ENCODE results near the gene NRXN3. TPM values are rescaled to one million over a fixed set of nuclear protein-coding genes. Genes with fewer than 3 reads are reported as not detected.

NRXN3 gene
- total and polyA plus RNA-seq, 2 experiments from 2014 or later, result 1.0 to 1.8 TPM

GRCh38 chr14:78228702-78229327 lies 58.6 kb downstream of the NRXN3 start (continued):
- no peak for TF ChIP-seq ZNF462 (CRISPR knock-in tag; IDR thresholded peaks at IDR 0.05)
- TF ChIP-seq POLR2AphosphoS5 (IDR thresholded peaks at IDR 0.05; ENCODE audit: low read depth), result no peak
- no peak for TF ChIP-seq REST (IDR thresholded peaks at IDR 0.05; ENCODE audit: unreplicated experiment)

GRCh38 chr14:78232231-78233000 lies 62.2 kb downstream of the NRXN3 start:
- Mint-ChIP-seq H3K9me3 (no peaks in the 10 kb centered on the region), H3K27me3 (ENCODE audit: insufficient read depth, low read depth, poor library complexity) (peaks cover 2% of the 10 kb centered on the region), H3K36me3 (ENCODE audit: low read depth) (no peaks in the 10 kb centered on the region), H3K4me3 (no peak overlapping the region), H3K27ac (no peak overlapping the region), H3K4me1 (peaks cover 2% of the 10 kb centered on the region; the same call in 2 of the 3 replicates)
- Histone ChIP-seq H3K27ac (ENCODE audit: low read depth) (no peak overlapping the region), H3K27me3 (ENCODE audit: insufficient read depth) (no peaks in the 10 kb centered on the region), H3F3A (replicated peaks; ENCODE audit: low read depth) (no peaks in the 10 kb centered on the region), H4K20me1 (replicated peaks; ENCODE audit: insufficient read depth) (no peaks in the 10 kb centered on the region), H3K36me3 (ENCODE audit: insufficient read depth) (no peaks in the 10 kb centered on the region), H3K4me1 (ENCODE audit: insufficient read depth) (no peaks in the 10 kb centered on the region), H2AFZ (no peak overlapping the region), H3K4me3 (no peak overlapping the region), H3K4me2 (no peak overlapping the region), H3K79me2 (replicated peaks; ENCODE audit: insufficient read depth) (no peaks in the 10 kb centered on the region), H3K9me2 (ENCODE audit: insufficient read depth) (peaks cover 6% of the 10 kb centered on the region; the same call in 1 of the 2 replicates)
- DNase-seq (ENCODE audit: low spot score), result no peak
- ATAC-seq, result no peak
- TF ChIP-seq CTCF (conservative IDR thresholded peaks at IDR 0.05; ENCODE audit: low read depth in 2 of 2) (no peak), STAT1 (IDR thresholded peaks at IDR 0.05; ENCODE audit: unreplicated experiment) (no peak), ZNF331 (CRISPR knock-in tag; IDR thresholded peaks at IDR 0.05; ENCODE audit: low read depth) (no peak), NANOG (IDR thresholded peaks at IDR 0.05; ENCODE audit: borderline replicate concordance) (no peak), ZNF114 (CRISPR knock-in tag; IDR thresholded peaks at IDR 0.05) (no peak), EZH2 (IDR thresholded peaks at IDR 0.05; ENCODE audit: low read depth, unreplicated experiment) (no peak), ETS1 (IDR thresholded peaks at IDR 0.05) (no peak)

Measured in GM23338 (cell line).